Hepatocyte (in vitro differentiated cells): ENCODE data around the gene COL4A1.

ENCODE experiments used
- EZH2 ChIP-seq: fragments of 200-600 bp; sonication (generic); IDR thresholded peaks from 2 replicates; pipeline ENCODE4 v1.6.1; 2016; ENCODE audit warnings: antibody characterized with exemption, mild to moderate bottlenecking, borderline replicate concordance
- EZH2phosphoT487 ChIP-seq: fragments of 200-600 bp; sonication (generic); IDR thresholded peaks from one replicate; pipeline ENCODE4 v1.6.1; 2018; ENCODE audit warnings: antibody characterized with exemption, mild to moderate bottlenecking, low read depth, moderate library complexity; ENCODE audit not compliant: unreplicated experiment, severe bottlenecking
- TF ChIP-seq, protein P1 (sequence below): fragments of 200-600 bp; sonication (generic); IDR thresholded peaks from 2 replicates; pipeline ENCODE4 v1.5.1; 2016; ENCODE audit warnings: antibody characterized with exemption, mild to moderate bottlenecking; ENCODE audit not compliant: poor library complexity

DNA sequence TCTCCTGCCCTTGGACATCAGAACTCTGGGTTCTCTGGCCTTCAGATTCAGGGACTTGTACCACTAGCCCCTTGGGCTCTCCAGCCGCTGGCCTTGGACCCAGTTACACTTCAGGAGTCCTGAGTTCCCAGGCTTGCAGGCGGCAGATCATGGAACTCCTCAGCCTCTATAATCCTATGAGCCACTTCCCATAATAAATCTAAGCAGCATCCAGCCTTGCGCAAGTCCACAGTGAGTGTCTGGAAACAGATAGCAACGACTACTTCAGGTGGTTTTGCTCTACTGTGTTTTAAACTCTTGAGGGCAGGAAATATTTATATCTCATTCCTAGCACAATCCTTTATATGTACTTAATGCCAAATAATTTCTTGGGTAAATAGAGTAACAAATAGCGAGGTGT, 92.3 kb downstream of the COL4A1 start:
- TF ChIP-seq EZH2 (no peak), EZH2phosphoT487 (no peak)
- TF ChIP-seq, protein P1, sequence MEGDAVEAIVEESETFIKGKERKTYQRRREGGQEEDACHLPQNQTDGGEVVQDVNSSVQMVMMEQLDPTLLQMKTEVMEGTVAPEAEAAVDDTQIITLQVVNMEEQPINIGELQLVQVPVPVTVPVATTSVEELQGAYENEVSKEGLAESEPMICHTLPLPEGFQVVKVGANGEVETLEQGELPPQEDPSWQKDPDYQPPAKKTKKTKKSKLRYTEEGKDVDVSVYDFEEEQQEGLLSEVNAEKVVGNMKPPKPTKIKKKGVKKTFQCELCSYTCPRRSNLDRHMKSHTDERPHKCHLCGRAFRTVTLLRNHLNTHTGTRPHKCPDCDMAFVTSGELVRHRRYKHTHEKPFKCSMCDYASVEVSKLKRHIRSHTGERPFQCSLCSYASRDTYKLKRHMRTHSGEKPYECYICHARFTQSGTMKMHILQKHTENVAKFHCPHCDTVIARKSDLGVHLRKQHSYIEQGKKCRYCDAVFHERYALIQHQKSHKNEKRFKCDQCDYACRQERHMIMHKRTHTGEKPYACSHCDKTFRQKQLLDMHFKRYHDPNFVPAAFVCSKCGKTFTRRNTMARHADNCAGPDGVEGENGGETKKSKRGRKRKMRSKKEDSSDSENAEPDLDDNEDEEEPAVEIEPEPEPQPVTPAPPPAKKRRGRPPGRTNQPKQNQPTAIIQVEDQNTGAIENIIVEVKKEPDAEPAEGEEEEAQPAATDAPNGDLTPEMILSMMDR, result no peak
